SK-N-SH treated with all-trans-retinoic acid at 6 μM for 48 hours (cell line): ENCODE results near the gene PDSS2.

Source experiments
- ATAC-seq: fragments of 200-7000 bp; cut with Tn5 transposase; 3 replicates; pipeline ENCODE4 v1.9.1; 2020; ENCODE audit warnings: mild to moderate bottlenecking, moderate library complexity
- ARNTL ChIP-seq: fragments of 450-650 bp; formaldehyde crosslinking; IDR thresholded peaks from 2 replicates; pipeline ENCODE4 v1.5.0; 2020; ENCODE audit warnings: low read depth, mild to moderate bottlenecking, moderate library complexity, borderline replicate concordance
- BACH2 ChIP-seq: fragments of 250-450 bp; sonication (Bioruptor Pico); IDR thresholded peaks from 2 replicates; pipeline ENCODE4 v1.9.0; 2021; ENCODE audit warnings: mild to moderate bottlenecking, borderline replicate concordance
- CREB5 ChIP-seq: fragments of 250-450 bp; sonication (Bioruptor Pico); IDR thresholded peaks from 2 replicates; pipeline ENCODE4 v1.5.1; 2020; ENCODE audit warnings: low read depth, mild to moderate bottlenecking, moderate library complexity
- CSDC2 ChIP-seq: fragments of 250-450 bp; sonication (Bioruptor Pico); IDR thresholded peaks from 2 replicates; pipeline ENCODE4 v1.5.0; 2020; ENCODE audit warnings: mild to moderate bottlenecking, moderate library complexity
- CSRNP3 ChIP-seq: fragments of 250-450 bp; sonication (Bioruptor Pico); IDR thresholded peaks from 2 replicates; pipeline ENCODE4 v1.5.1; 2021; ENCODE audit warnings: mild to moderate bottlenecking, moderate library complexity
- ESRRG ChIP-seq: fragments of 250-450 bp; sonication (Bioruptor Pico); IDR thresholded peaks from 2 replicates; pipeline ENCODE4 v1.6.1; 2021; ENCODE audit warnings: mild to moderate bottlenecking
- GLIS3 ChIP-seq: fragments of 250-450 bp; sonication (Bioruptor Pico); IDR thresholded peaks from 2 replicates; pipeline ENCODE4 v1.5.0; 2020; ENCODE audit warnings: mild to moderate bottlenecking, moderate library complexity
- ISL1 ChIP-seq: fragments of 250-450 bp; sonication (Bioruptor Pico); IDR thresholded peaks from 2 replicates; pipeline ENCODE4 v2.1.2; 2022; ENCODE audit warnings: mild to moderate bottlenecking, moderate library complexity
- OSR1 ChIP-seq: fragments of 250-450 bp; sonication (Bioruptor Pico); IDR thresholded peaks from 2 replicates; pipeline ENCODE4 v1.8.0; 2022; ENCODE audit warnings: moderate library complexity, mild to moderate bottlenecking, inconsistent platforms
- PATZ1 ChIP-seq: fragments of 250-450 bp; sonication (Bioruptor Pico); IDR thresholded peaks from 2 replicates; pipeline ENCODE4 v1.8.0; 2020; ENCODE audit warnings: mild to moderate bottlenecking, moderate library complexity, borderline replicate concordance
- POU6F1 ChIP-seq: fragments of 250-450 bp; sonication (Bioruptor Pico); IDR thresholded peaks from 2 replicates; pipeline ENCODE4 v1.8.0; 2021; ENCODE audit warnings: low read depth, mild to moderate bottlenecking, moderate library complexity, borderline replicate concordance
- PPARA ChIP-seq: fragments of 250-450 bp; sonication (Bioruptor Pico); IDR thresholded peaks from 2 replicates; pipeline ENCODE4 v1.5.0; 2020; ENCODE audit warnings: mild to moderate bottlenecking, borderline replicate concordance
- SNAI2 ChIP-seq: fragments of 250-450 bp; sonication (Bioruptor Pico); IDR thresholded peaks from 2 replicates; pipeline ENCODE4 v1.5.0; 2020; ENCODE audit warnings: mild to moderate bottlenecking, moderate library complexity
- TCF4 ChIP-seq: fragments of 250-450 bp; sonication (Bioruptor Pico); IDR thresholded peaks from 2 replicates; pipeline ENCODE4 v1.8.0; 2021; ENCODE audit warnings: mild to moderate bottlenecking, moderate library complexity, borderline replicate concordance
- TOX ChIP-seq: fragments of 250-450 bp; sonication (Bioruptor Pico); IDR thresholded peaks from 2 replicates; pipeline ENCODE4 v1.8.0; 2021; ENCODE audit warnings: mild to moderate bottlenecking, moderate library complexity, borderline replicate concordance
- TSHZ2 ChIP-seq: fragments of 250-450 bp; sonication (Bioruptor Pico); IDR thresholded peaks from 2 replicates; pipeline ENCODE4 v1.5.0; 2020; ENCODE audit warnings: mild to moderate bottlenecking, moderate library complexity
- ZC3H10 ChIP-seq: fragments of 250-450 bp; sonication (Bioruptor Pico); IDR thresholded peaks from 2 replicates; pipeline ENCODE4 v1.5.1; 2021; ENCODE audit warnings: mild to moderate bottlenecking, moderate library complexity
- ZFP3 ChIP-seq: fragments of 250-450 bp; sonication (Bioruptor Pico); IDR thresholded peaks from 2 replicates; pipeline ENCODE4 v1.5.0; 2020; ENCODE audit warnings: mild to moderate bottlenecking, moderate library complexity
- ZFP30 ChIP-seq: fragments of 450-650 bp; formaldehyde crosslinking; IDR thresholded peaks from 2 replicates; pipeline ENCODE4 v1.5.0; 2022; ENCODE audit warnings: mild to moderate bottlenecking, moderate library complexity
- ZNF565 ChIP-seq: fragments of 450-650 bp; formaldehyde crosslinking; conservative IDR thresholded peaks from 2 replicates; pipeline ENCODE4 v1.5.0; 2020; ENCODE audit warnings: low read depth, mild to moderate bottlenecking, moderate library complexity
- ZNF70 ChIP-seq: fragments of 450-650 bp; formaldehyde crosslinking; IDR thresholded peaks from 2 replicates; pipeline ENCODE4 v1.5.0; 2020; ENCODE audit warnings: mild to moderate bottlenecking, moderate library complexity

PDSS2 gene

GRCh38 chr6:107179004-107179403 lies 280.4 kb downstream of the PDSS2 start:
- no peak for TF ChIP-seq GLIS3 (CRISPR knock-in tag)
- TF ChIP-seq ARNTL (CRISPR knock-in tag) = no peak
- TF ChIP-seq ISL1 = no peak
- no peak for TF ChIP-seq TSHZ2 (CRISPR knock-in tag)
- no peak for TF ChIP-seq SNAI2 (CRISPR knock-in tag)
- no peak for TF ChIP-seq PPARA (CRISPR knock-in tag)
- TF ChIP-seq ZC3H10 (CRISPR knock-in tag) = no peak
- TF ChIP-seq BACH2 (CRISPR knock-in tag) = no peak
- TF ChIP-seq CREB5 (CRISPR knock-in tag) = no peak
- TF ChIP-seq POU6F1 = no peak
- no peak for TF ChIP-seq CSDC2
- no peak for TF ChIP-seq PATZ1 (CRISPR knock-in tag)
- no peak for TF ChIP-seq CSRNP3 (CRISPR knock-in tag)
- TF ChIP-seq ZNF70 = no peak
- no peak for TF ChIP-seq OSR1 (CRISPR knock-in tag)
- TF ChIP-seq ZFP3 (CRISPR knock-in tag) = no peak
- no peak for TF ChIP-seq ZFP30
- no peak for TF ChIP-seq ZNF565 (CRISPR knock-in tag)
- ATAC-seq = no peak; the same call in 2 of the 3 replicates

GRCh38 chr6:107173779-107174178 lies 285.6 kb downstream of the PDSS2 start:
- ATAC-seq = no peak; the same call in 2 of the 3 replicates
- TF ChIP-seq TOX = no peak
- no peak for TF ChIP-seq ISL1
- no peak for TF ChIP-seq ZFP30
- TF ChIP-seq CREB5 (CRISPR knock-in tag) = no peak
- TF ChIP-seq OSR1 (CRISPR knock-in tag) = no peak
- TF ChIP-seq GLIS3 (CRISPR knock-in tag) = no peak
- TF ChIP-seq CSRNP3 (CRISPR knock-in tag) = no peak
- no peak for TF ChIP-seq ARNTL (CRISPR knock-in tag)
- no peak for TF ChIP-seq ZC3H10 (CRISPR knock-in tag)
- TF ChIP-seq ZNF565 (CRISPR knock-in tag) = no peak
- TF ChIP-seq TSHZ2 (CRISPR knock-in tag) = no peak
- no peak for TF ChIP-seq TCF4 (CRISPR knock-in tag)
- no peak for TF ChIP-seq ZFP3 (CRISPR knock-in tag)
- TF ChIP-seq ZNF70 = no peak
- no peak for TF ChIP-seq ESRRG (CRISPR knock-in tag)
